Frontal cortex (tissue), 1 donor: ENCODE data around the gene MXRA8. TPM values are rescaled to one million over a fixed set of nuclear protein-coding genes. Genes with fewer than 3 reads are reported as not detected.

Experiments
- total RNA-seq: library from RNA; depleted of rRNA; stranded (reverse); fragments of >200 nt; gene quantifications from one replicate; pipeline ENCODE4 v1.2.3, GENCODE V29; 2014

Gene MXRA8
- total RNA-seq, 1 donor from 2014 or later = 10.2 TPM

Other genes with a start within 250 kb of the MXRA8 start
- gene C1orf159, start 242.5 kb downstream of the MXRA8 start, total RNA-seq = 6.1 TPM
- not detected for gene TTLL10, start 184.7 kb downstream of the MXRA8 start, total RNA-seq
- not detected for gene TNFRSF18, start 152.0 kb downstream of the MXRA8 start, total RNA-seq
- not detected for gene TNFRSF4, start 144.4 kb downstream of the MXRA8 start, total RNA-seq
- gene SDF4, start 126.6 kb downstream of the MXRA8 start, total RNA-seq = 22.8 TPM
- 24.1 TPM for gene B3GALT6, start 126.3 kb downstream of the MXRA8 start, total RNA-seq
- gene C1QTNF12, start 111.8 kb downstream of the MXRA8 start, total RNA-seq = not detected
- gene UBE2J2, start 84.7 kb downstream of the MXRA8 start, total RNA-seq = 37.9 TPM
- 1.2 TPM for gene SCNN1D, start 78.1 kb downstream of the MXRA8 start, total RNA-seq
- gene ACAP3, start 50.6 kb downstream of the MXRA8 start, total RNA-seq = 63.2 TPM
- 6.5 TPM for gene PUSL1, start 50.0 kb downstream of the MXRA8 start, total RNA-seq
- gene INTS11, start 33.9 kb downstream of the MXRA8 start, total RNA-seq = 28.9 TPM
- gene CPTP, start 33.8 kb downstream of the MXRA8 start, total RNA-seq = 14.3 TPM
- gene TAS1R3, start 27.3 kb downstream of the MXRA8 start, total RNA-seq = 0.41 TPM
- gene DVL1, start 9.1 kb downstream of the MXRA8 start, total RNA-seq = 65.2 TPM
- gene AURKAIP1, start 16.7 kb upstream of the MXRA8 start, total RNA-seq = 31.0 TPM
- gene CCNL2, start 40.8 kb upstream of the MXRA8 start, total RNA-seq = 84.0 TPM
- gene MRPL20, start 48.7 kb upstream of the MXRA8 start, total RNA-seq = 54.6 TPM
- gene ANKRD65, start 62.7 kb upstream of the MXRA8 start, total RNA-seq = 1.2 TPM
- gene VWA1, start 77.1 kb upstream of the MXRA8 start, total RNA-seq = 2.9 TPM
- gene ATAD3C, start 91.1 kb upstream of the MXRA8 start, total RNA-seq = not detected
- gene ATAD3B, start 113.2 kb upstream of the MXRA8 start, total RNA-seq = 10.6 TPM
- gene ATAD3A, start 153.6 kb upstream of the MXRA8 start, total RNA-seq = 9.0 TPM
- 16.3 TPM for gene TMEM240, start 182.1 kb upstream of the MXRA8 start, total RNA-seq
- 34.2 TPM for gene SSU72, start 216.3 kb upstream of the MXRA8 start, total RNA-seq
- gene FNDC10, start 241.6 kb upstream of the MXRA8 start, total RNA-seq = 2.9 TPM